Measurements from ENCODE around the gene ELMO1.

GRCh38 chr7:37371755-37372154 lies 76.9 kb downstream of the ELMO1 start:
- TF ChIP-seq EP300 (IDR thresholded peaks at IDR 0.05) (no peak), CTCF (IDR thresholded peaks at IDR 0.05) (no peak)
